Mucosa of stomach (tissue), 1 donor: ENCODE measurements around the gene AK1.
A peak's percentile ranks its signal among the peaks of the same experiment; 100 is the strongest.
"Not testable (repeated sequence)": the region's sequence is repeated elsewhere in the genome, so short reads cannot be mapped to it uniquely, and the experiment has no call there.

Experiments used
- H3K27me3 ChIP-seq: one replicate; pipeline ENCODE4 v1.7.0; 2013; ENCODE audit warnings: mild to moderate bottlenecking, low read length; ENCODE audit not compliant: control insufficient read depth, insufficient read depth
- H3K36me3 ChIP-seq: one replicate; pipeline ENCODE4 v1.7.0; 2013; ENCODE audit warnings: low read length; ENCODE audit not compliant: control insufficient read depth, insufficient read depth
- H3K4me1 ChIP-seq: one replicate; pipeline ENCODE4 v1.7.0; 2013; ENCODE audit warnings: mild to moderate bottlenecking, low read length; ENCODE audit not compliant: control insufficient read depth, insufficient read depth
- H3K4me3 ChIP-seq: one replicate; pipeline ENCODE4 v1.7.0; 2013; ENCODE audit warnings: low read length
- H3K9ac ChIP-seq: one replicate; pipeline ENCODE4 v1.7.0; 2013; ENCODE audit warnings: mild to moderate bottlenecking, low read length, moderate library complexity
- H3K9me3 ChIP-seq: one replicate; pipeline ENCODE4 v1.7.0; 2013; ENCODE audit warnings: mild to moderate bottlenecking, low read length, moderate library complexity; ENCODE audit not compliant: control insufficient read depth
- donor health status: Pancreatic carcinoma.

The AK1 gene

GRCh38 chr9:127876764-127877562 lies 512 bp downstream of the AK1 start:
- H3K9me3 ChIP-seq: no peaks in the 10 kb centered on the region
- H3K4me3 ChIP-seq: peak overlapping the region; percentile 44
- peak overlapping the region; percentile 74 for H3K9ac ChIP-seq
- no peaks in the 10 kb centered on the region for H3K36me3 ChIP-seq
- no peaks in the 10 kb centered on the region for H3K27me3 ChIP-seq
- peaks cover 44% of the 10 kb centered on the region for H3K4me1 ChIP-seq

GRCh38 chr9:127876026-127876763 lies 1.3 kb downstream of the AK1 start:
- no peaks in the 10 kb centered on the region for H3K27me3 ChIP-seq
- no peak overlapping the region for H3K4me3 ChIP-seq
- H3K36me3 ChIP-seq: no peaks in the 10 kb centered on the region
- peaks cover 44% of the 10 kb centered on the region for H3K4me1 ChIP-seq
- H3K9me3 ChIP-seq: no peaks in the 10 kb centered on the region
- peak overlapping the region; percentile 74 for H3K9ac ChIP-seq

- Histone ChIP-seq H3K9ac (peak overlapping the region; percentile 25), H3K4me1 (peaks cover 44% of the 10 kb centered on the region), H3K27me3 (no peaks in the 10 kb centered on the region), H3K36me3 (no peaks in the 10 kb centered on the region), H3K9me3 (no peaks in the 10 kb centered on the region), H3K4me3 (no peak overlapping the region)
These were observed 2.0 kb downstream of the AK1 start for GRCh38 chr9:127875306-127875966.

GRCh38 chr9:127874301-127875221 lies 2.9 kb downstream of the AK1 start:
- Histone ChIP-seq H3K36me3 (no peaks in the 10 kb centered on the region), H3K4me1 (peaks cover 44% of the 10 kb centered on the region), H3K9me3 (no peaks in the 10 kb centered on the region), H3K9ac (no peak overlapping the region), H3K27me3 (no peaks in the 10 kb centered on the region), H3K4me3 (no peak overlapping the region)

- no peaks in the 10 kb centered on the region for H3K27me3 ChIP-seq
- no peaks in the 10 kb centered on the region for H3K9me3 ChIP-seq
- no peaks in the 10 kb centered on the region for H3K36me3 ChIP-seq
- peaks cover 44% of the 10 kb centered on the region for H3K4me1 ChIP-seq
- no peak overlapping the region for H3K9ac ChIP-seq
- no peak overlapping the region for H3K4me3 ChIP-seq
These were observed 3.6 kb downstream of the AK1 start for GRCh38 chr9:127873886-127874285.

- H3K9ac ChIP-seq: no peak overlapping the region
- H3K9me3 ChIP-seq: no peaks in the 10 kb centered on the region
- H3K27me3 ChIP-seq: no peaks in the 10 kb centered on the region
- H3K4me1 ChIP-seq: peaks cover 43% of the 10 kb centered on the region
- no peaks in the 10 kb centered on the region for H3K36me3 ChIP-seq
- H3K4me3 ChIP-seq: no peak overlapping the region
These were observed 4.2 kb downstream of the AK1 start for GRCh38 chr9:127873223-127873691.

GRCh38 chr9:127872369-127873222 lies 4.9 kb downstream of the AK1 start:
- no peaks in the 10 kb centered on the region for H3K27me3 ChIP-seq
- peaks cover 37% of the 10 kb centered on the region for H3K4me1 ChIP-seq
- H3K9ac ChIP-seq: no peak overlapping the region
- no peaks in the 10 kb centered on the region for H3K36me3 ChIP-seq
- no peaks in the 10 kb centered on the region for H3K9me3 ChIP-seq
- H3K4me3 ChIP-seq: no peak overlapping the region

- no peaks in the 10 kb centered on the region for H3K9me3 ChIP-seq
- H3K27me3 ChIP-seq: no peaks in the 10 kb centered on the region
- peaks cover 29% of the 10 kb centered on the region for H3K4me1 ChIP-seq
- H3K4me3 ChIP-seq: no peak overlapping the region
- no peak overlapping the region for H3K9ac ChIP-seq
- H3K36me3 ChIP-seq: no peaks in the 10 kb centered on the region
These were observed 5.9 kb downstream of the AK1 start for GRCh38 chr9:127871531-127871930.

GRCh38 chr9:127870887-127871286 lies 6.6 kb downstream of the AK1 start:
- Histone ChIP-seq H3K9ac (no peak overlapping the region), H3K9me3 (no peaks in the 10 kb centered on the region), H3K27me3 (no peaks in the 10 kb centered on the region), H3K4me3 (no peak overlapping the region), H3K36me3 (no peaks in the 10 kb centered on the region), H3K4me1 (peaks cover 25% of the 10 kb centered on the region)

GRCh38 chr9:127870153-127870491 lies 7.4 kb downstream of the AK1 start:
- not testable (repeated sequence) for H3K9ac ChIP-seq, H3K27me3 ChIP-seq, H3K4me3 ChIP-seq, H3K36me3 ChIP-seq, H3K9me3 ChIP-seq
- peaks cover 17% of the 10 kb centered on the region for H3K4me1 ChIP-seq
